K562 (cell line): Measurements from ENCODE around the gene ACTR3C. TPM values are rescaled to one million over a fixed set of nuclear protein-coding genes. Genes with fewer than 3 reads are reported as not detected.

Experiments
- CLOCK ChIP-seq: fragments of 250-450 bp; sonication (Bioruptor Pico); IDR thresholded peaks from 2 replicates; pipeline ENCODE4 v1.4.0; 2020; ENCODE audit warnings: mild to moderate bottlenecking, moderate library complexity, borderline replicate concordance
- E2F3 ChIP-seq: fragments of 250-450 bp; sonication (Bioruptor Pico); IDR thresholded peaks from 2 replicates; pipeline ENCODE4 v1.4.0; 2020; ENCODE audit warnings: mild to moderate bottlenecking
- NUFIP1 ChIP-seq: fragments of 450-650 bp; IDR thresholded peaks from 2 replicates; pipeline ENCODE4 v1.6.1; 2018; ENCODE audit not compliant: partially characterized antibody
- TSHZ1 ChIP-seq: fragments of 250-450 bp; sonication (Bioruptor Pico); IDR thresholded peaks from 2 replicates; pipeline ENCODE4 v1.4.0; 2020; ENCODE audit warnings: mild to moderate bottlenecking, moderate library complexity
- ZBTB40 ChIP-seq, 2 experiments: fragments of 450-650 bp in 1 of 2; sonication (generic) in 1 of 2; formaldehyde crosslinking in 1 of 2; IDR thresholded peaks; 2 replicates each; pipeline versions ENCODE4 v1.7.1 to v1.9.0; 2016 to 2022; ENCODE audit warnings: inconsistent platforms in 1 of 2, mild to moderate bottlenecking in 1 of 2, missing genetic modification reagents in 1 of 2
- ZMIZ1 ChIP-seq, 2 experiments: fragments of 150-350 bp in 1 of 2; IDR thresholded peaks; 2 replicates each; pipeline ENCODE4 v1.6.1; 2012 to 2016; ENCODE audit warnings: low read depth in 2 of 2, low read length in 2 of 2, mild to moderate bottlenecking in 1 of 2, moderate library complexity in 1 of 2
- polyA plus RNA-seq, 8 experiments: library from polyadenylated mRNA; depleted of rRNA in 4 of 8; stranded (reverse) in 5 of 8; unstranded in 3 of 8; fragments of >200 nt; fragmentation: Nextera tagmentation in 2 of 8; fragmentation: Illumina TruSeq in 1 of 8; extraction: Ambion mirVana in 2 of 8; extraction: Trizol in 1 of 8; gene quantifications; 2 replicates each; pipeline versions ENCODE4 v1.2.1 to v1.2.3, GENCODE V29; 2011 to 2014; ENCODE audit warnings: inconsistent platforms in 1 of 8, missing spikeins in 1 of 8
- total RNA-seq, 7 experiments: library from RNA; depleted of rRNA in 6 of 7; stranded (reverse); fragments of >200 nt in 6 of 7; fragmentation: Illumina TruSeq in 2 of 7; extraction: Trizol in 2 of 7; gene quantifications; 2 replicates each; pipeline versions ENCODE4 v1.2.1 to v1.2.3, GENCODE V29; 2011 to 2021; ENCODE audit warnings: low replicate concordance in 1 of 7

ACTR3C gene
- total and polyA plus RNA-seq, 9 of the 15 experiments (the other 6 are each of a cell fraction or from before 2014, with no cell fraction given) = 9.0 to 35.4 (median 13.3) TPM

- TF ChIP-seq TSHZ1 (CRISPR knock-in tag) (no peak), CLOCK (no peak; the same call in 1 of the 2 replicates), E2F3 (CRISPR knock-in tag) (no peak), ZMIZ1 (IDR thresholded peaks at IDR 0.05; ENCODE audit: low read depth in 2 of 2, low read length in 2 of 2) (peak in 1 of 2 experiments; percentile 50; a peak in 1 of 4 replicates), NUFIP1 (no peak), ZBTB40 (IDR thresholded peaks at IDR 0.05) (peak; percentile 22; the same call in 1 of the 2 replicates), ZBTB40 (CRISPR knock-in tag; IDR thresholded peaks at IDR 0.05) (no peak)
Measured at GRCh38 chr7:150317748-150318444, 5.4 kb downstream of the ACTR3C start (continued).
